GM12874 (cell line): Measurements from ENCODE around the gene ERBB4.

Source experiments
- CTCF ChIP-seq: IDR thresholded peaks from 2 replicates; pipeline ENCODE4 v1.5.1; 2011; ENCODE audit warnings: low read depth, mild to moderate bottlenecking, control low read depth, low read length, moderate library complexity; ENCODE audit not compliant: insufficient read depth

ERBB4 gene

GRCh38 chr2:212295571-212295970 is 243.0 kb downstream of the ERBB4 start:
- TF ChIP-seq CTCF, result no peak

- no peak for TF ChIP-seq CTCF
These were observed 243.8 kb downstream of the ERBB4 start for GRCh38 chr2:212294816-212295215.

GRCh38 chr2:212289301-212289700 is 249.3 kb downstream of the ERBB4 start:
- TF ChIP-seq CTCF, result no peak

- no peak for TF ChIP-seq CTCF
These were observed 250.3 kb downstream of the ERBB4 start for GRCh38 chr2:212288308-212288707.

GRCh38 chr2:212284166-212284565 is 254.4 kb downstream of the ERBB4 start:
- TF ChIP-seq CTCF, result no peak

- TF ChIP-seq CTCF, result no peak
These were observed 255.8 kb downstream of the ERBB4 start for GRCh38 chr2:212282671-212283261.

- TF ChIP-seq CTCF, result no peak
These were observed 261.8 kb downstream of the ERBB4 start for GRCh38 chr2:212276813-212277212.
